Common myeloid progenitor, CD34-positive (primary cell): ENCODE data around the gene KCNH2. TPM values are rescaled to one million over a fixed set of nuclear protein-coding genes. Genes with fewer than 3 reads are reported as not detected.
"Not testable (repeated sequence)": the region's sequence is repeated elsewhere in the genome, so short reads cannot be mapped to it uniquely, and the experiment has no call there.

ENCODE experiments used
- CTCF ChIA-PET: fragments of 350-600 bp; sonication (Branson Sonifier 250); formaldehyde crosslinking; loops from one replicate; lab custom pipeline; 2021; ENCODE audit warnings: antibody characterized with exemption; lab: Charles Lee
- POLR2A ChIA-PET: fragments of 350-600 bp; sonication (Branson Sonifier 250); formaldehyde crosslinking; loops from one replicate; lab custom pipeline; 2021; ENCODE audit warnings: antibody characterized with exemption; lab: Charles Lee
- DNase-seq, 3 donors: peaks; one replicate each; pipeline versions ENCODE4 v3.0.0 to v3.0.0-alpha.2; 2013
- H3K27ac ChIP-seq, 2 experiments: 1 replicate in 1 of 2; 2 replicates in 1 of 2; pipeline ENCODE4 v1.7.0; 2013; ENCODE audit warnings: inconsistent platforms in 2 of 2, low read length in 2 of 2, mild to moderate bottlenecking in 2 of 2, low read depth in 1 of 2, moderate library complexity in 1 of 2; ENCODE audit not compliant: severe bottlenecking in 2 of 2, insufficient read depth in 1 of 2, poor library complexity in 1 of 2
- H3K27me3 ChIP-seq, 5 experiments: replicated peaks in 2 of 5; 1 replicate in 3 of 5; 2 replicates in 2 of 5; pipeline versions ENCODE4 v1.6.1 to v1.7.0; 2013; ENCODE audit warnings: low read length in 4 of 5, mild to moderate bottlenecking in 2 of 5, moderate library complexity in 2 of 5, inconsistent platforms in 1 of 5; ENCODE audit not compliant: insufficient read depth in 5 of 5, control insufficient read depth in 4 of 5
- H3K36me3 ChIP-seq, 4 experiments: 1 replicate in 2 of 4; 2 replicates in 2 of 4; pipeline versions ENCODE4 v1.6.1 to v1.7.0; 2013; ENCODE audit warnings: low read length in 3 of 4, control low read depth in 1 of 4, mild to moderate bottlenecking in 1 of 4; ENCODE audit not compliant: control insufficient read depth in 4 of 4, insufficient read depth in 4 of 4
- H3K4me1 ChIP-seq, 4 experiments: 1 replicate in 3 of 4; 2 replicates in 1 of 4; pipeline versions ENCODE4 v1.6.1 to v1.7.1; 2013; ENCODE audit warnings: low read length in 3 of 4, mild to moderate bottlenecking in 3 of 4, control low read depth in 1 of 4, inconsistent platforms in 1 of 4, moderate library complexity in 1 of 4; ENCODE audit not compliant: control insufficient read depth in 4 of 4, insufficient read depth in 4 of 4; ENCODE audit errors: control extremely low read depth in 1 of 4
- H3K4me3 ChIP-seq, 7 experiments: 1 replicate in 4 of 7; 2 replicates in 3 of 7; pipeline versions ENCODE4 v1.5.1 to v1.7.0; 2013; ENCODE audit warnings: mild to moderate bottlenecking in 7 of 7, low read length in 6 of 7, moderate library complexity in 6 of 7, inconsistent platforms in 2 of 7, low read depth in 2 of 7, control low read depth in 1 of 7; ENCODE audit not compliant: insufficient read depth in 4 of 7, control insufficient read depth in 1 of 7; ENCODE audit errors: extremely low read depth in 1 of 7
- H3K9me3 ChIP-seq, 5 experiments: 1 replicate in 4 of 5; 2 replicates in 1 of 5; pipeline versions ENCODE4 v1.6.1 to v1.7.1; 2013; ENCODE audit warnings: low read length in 4 of 5, mild to moderate bottlenecking in 2 of 5, inconsistent platforms in 1 of 5, low read depth in 1 of 5, moderate library complexity in 1 of 5; ENCODE audit not compliant: control insufficient read depth in 4 of 5, insufficient read depth in 2 of 5; ENCODE audit errors: control extremely low read depth in 1 of 5
- WGBS: methylation state at CpG from one replicate; pipeline ENCODE4 v1.1.5; 2013; ENCODE audit not compliant: insufficient coverage; 5-methylcytosine and 5-hydroxymethylcytosine counted together
- polyA plus RNA-seq: library from polyadenylated mRNA; unstranded; fragments of 120-200 nt; gene quantifications from one replicate; pipeline ENCODE4 v1.2.1, GENCODE V29; 2013

Gene KCNH2, protein sequence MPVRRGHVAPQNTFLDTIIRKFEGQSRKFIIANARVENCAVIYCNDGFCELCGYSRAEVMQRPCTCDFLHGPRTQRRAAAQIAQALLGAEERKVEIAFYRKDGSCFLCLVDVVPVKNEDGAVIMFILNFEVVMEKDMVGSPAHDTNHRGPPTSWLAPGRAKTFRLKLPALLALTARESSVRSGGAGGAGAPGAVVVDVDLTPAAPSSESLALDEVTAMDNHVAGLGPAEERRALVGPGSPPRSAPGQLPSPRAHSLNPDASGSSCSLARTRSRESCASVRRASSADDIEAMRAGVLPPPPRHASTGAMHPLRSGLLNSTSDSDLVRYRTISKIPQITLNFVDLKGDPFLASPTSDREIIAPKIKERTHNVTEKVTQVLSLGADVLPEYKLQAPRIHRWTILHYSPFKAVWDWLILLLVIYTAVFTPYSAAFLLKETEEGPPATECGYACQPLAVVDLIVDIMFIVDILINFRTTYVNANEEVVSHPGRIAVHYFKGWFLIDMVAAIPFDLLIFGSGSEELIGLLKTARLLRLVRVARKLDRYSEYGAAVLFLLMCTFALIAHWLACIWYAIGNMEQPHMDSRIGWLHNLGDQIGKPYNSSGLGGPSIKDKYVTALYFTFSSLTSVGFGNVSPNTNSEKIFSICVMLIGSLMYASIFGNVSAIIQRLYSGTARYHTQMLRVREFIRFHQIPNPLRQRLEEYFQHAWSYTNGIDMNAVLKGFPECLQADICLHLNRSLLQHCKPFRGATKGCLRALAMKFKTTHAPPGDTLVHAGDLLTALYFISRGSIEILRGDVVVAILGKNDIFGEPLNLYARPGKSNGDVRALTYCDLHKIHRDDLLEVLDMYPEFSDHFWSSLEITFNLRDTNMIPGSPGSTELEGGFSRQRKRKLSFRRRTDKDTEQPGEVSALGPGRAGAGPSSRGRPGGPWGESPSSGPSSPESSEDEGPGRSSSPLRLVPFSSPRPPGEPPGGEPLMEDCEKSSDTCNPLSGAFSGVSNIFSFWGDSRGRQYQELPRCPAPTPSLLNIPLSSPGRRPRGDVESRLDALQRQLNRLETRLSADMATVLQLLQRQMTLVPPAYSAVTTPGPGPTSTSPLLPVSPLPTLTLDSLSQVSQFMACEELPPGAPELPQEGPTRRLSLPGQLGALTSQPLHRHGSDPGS
- polyA plus RNA-seq: 18.8 TPM

DNA sequence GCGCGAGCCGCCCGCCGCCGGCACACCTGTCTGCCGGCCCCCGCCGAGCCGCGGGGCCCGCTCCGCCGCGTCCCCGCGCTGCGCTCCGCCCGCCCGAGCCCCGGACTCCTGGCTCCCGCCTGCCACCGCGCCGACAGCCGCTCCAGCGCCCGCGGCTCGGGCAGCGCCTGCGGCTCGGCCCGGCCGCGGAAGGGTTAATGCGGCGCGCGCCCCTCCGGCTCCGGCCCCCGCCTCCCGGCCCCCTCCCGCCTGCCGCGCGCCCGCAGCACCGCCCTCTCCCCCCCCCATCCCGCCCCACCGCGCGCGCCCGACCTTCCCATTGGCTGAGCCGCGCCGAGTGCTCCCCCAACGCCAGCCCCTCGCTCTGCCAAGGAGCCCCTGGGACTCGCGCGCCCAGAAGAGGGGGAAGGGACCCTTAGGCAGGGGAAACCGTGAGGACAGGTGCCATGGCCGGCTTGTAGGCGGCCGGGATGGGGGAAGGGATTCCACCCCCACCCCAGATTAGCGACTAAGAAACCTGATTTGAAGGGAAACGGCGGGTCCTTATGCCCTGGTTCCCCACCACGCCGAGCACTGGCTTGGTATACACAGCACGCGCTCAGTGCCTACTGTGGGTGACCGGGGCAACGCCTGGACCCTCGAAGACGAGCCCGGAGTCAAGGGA lies at the start of gene KCNH2:
Gene KCNH2, minus strand, starts transcription at position 196 of the 664 bp plus-strand sequence. CDS start 408 bp downstream, outside the sequence.
- no peak within 1 kb of the TSS for H3K27ac ChIP-seq
- CTCF ChIA-PET: interaction anchor here (0.9 to 9.6 kb wide), 6 partner anchors 7 to 133 kb away, joined by 3 to 215 read pairs (median 6); no protein-coding TSS in a partner anchor
- H3K9me3 ChIP-seq: no peaks in the 10 kb centered on the region
- no peaks in the 10 kb centered on the region for H3K36me3 ChIP-seq
- peaks cover 0 to 93% (median 44%) of the 10 kb centered on the region in 5 experiments for H3K27me3 ChIP-seq
- H3K4me1 ChIP-seq: peaks cover 0 to 38% (median 28%) of the 10 kb centered on the region in 4 experiments
- 3% methylated on average over 29 of the region's 81 CpGs for whole genome bisulfite sequencing
- POLR2A ChIA-PET: interaction anchor here (0.7 kb wide), 1 partner anchor 66 kb away, joined by 4 read pairs; no protein-coding TSS in a partner anchor
- DNase-seq: peak in 2 of 3 donors; percentile 37 to 46
- peak within 1 kb of the TSS in 4 of 7 experiments; percentile 19 to 59 (median 39) for H3K4me3 ChIP-seq

DNA sequence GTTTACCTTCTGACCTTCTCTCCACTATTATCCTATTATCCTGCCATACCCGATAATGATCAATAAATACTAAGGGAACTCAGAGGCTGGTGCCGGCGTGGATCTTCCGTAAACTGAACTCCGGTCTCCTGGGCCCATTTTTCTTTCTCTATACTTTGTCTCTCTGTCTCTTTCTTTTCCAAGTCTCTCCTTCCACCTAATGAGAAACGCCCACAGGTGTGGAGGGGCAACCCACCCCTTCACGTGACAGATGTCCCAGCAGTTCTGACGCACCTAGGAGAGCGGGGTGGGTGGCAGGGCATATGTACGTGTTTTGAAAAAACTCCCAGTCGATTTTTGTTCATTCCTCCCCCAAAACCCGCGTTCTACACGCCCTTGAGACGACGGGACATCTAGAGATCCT lies 49.6 kb upstream of the KCNH2 start:
- POLR2A ChIA-PET: interaction anchor here (1.1 to 1.5 kb wide), 5 partner anchors 10 to 56 kb away, joined by 3 to 7 read pairs (median 4); partner anchors contain the start of genes FASTK and TMUB1
- Histone ChIP-seq H3K4me1 (peaks cover 7 to 18% (median 14%) of the 10 kb centered on the region in 4 experiments), H3K27ac (peak overlapping the region; percentile 47 to 89), H3K4me3 (peak overlapping the region; percentile 72 to 90 (median 84))
- not testable (repeated sequence) for H3K27me3 ChIP-seq, DNase-seq, H3K36me3 ChIP-seq, H3K9me3 ChIP-seq
- 4% methylated on average over 14 of the region's 16 CpGs for WGBS
- CTCF ChIA-PET: interaction anchor here (0.9 to 5.9 kb wide), 8 partner anchors 9 to 83 kb away, joined by 3 to 39 read pairs (median 6); partner anchors contain the start of gene SLC4A2

DNA sequence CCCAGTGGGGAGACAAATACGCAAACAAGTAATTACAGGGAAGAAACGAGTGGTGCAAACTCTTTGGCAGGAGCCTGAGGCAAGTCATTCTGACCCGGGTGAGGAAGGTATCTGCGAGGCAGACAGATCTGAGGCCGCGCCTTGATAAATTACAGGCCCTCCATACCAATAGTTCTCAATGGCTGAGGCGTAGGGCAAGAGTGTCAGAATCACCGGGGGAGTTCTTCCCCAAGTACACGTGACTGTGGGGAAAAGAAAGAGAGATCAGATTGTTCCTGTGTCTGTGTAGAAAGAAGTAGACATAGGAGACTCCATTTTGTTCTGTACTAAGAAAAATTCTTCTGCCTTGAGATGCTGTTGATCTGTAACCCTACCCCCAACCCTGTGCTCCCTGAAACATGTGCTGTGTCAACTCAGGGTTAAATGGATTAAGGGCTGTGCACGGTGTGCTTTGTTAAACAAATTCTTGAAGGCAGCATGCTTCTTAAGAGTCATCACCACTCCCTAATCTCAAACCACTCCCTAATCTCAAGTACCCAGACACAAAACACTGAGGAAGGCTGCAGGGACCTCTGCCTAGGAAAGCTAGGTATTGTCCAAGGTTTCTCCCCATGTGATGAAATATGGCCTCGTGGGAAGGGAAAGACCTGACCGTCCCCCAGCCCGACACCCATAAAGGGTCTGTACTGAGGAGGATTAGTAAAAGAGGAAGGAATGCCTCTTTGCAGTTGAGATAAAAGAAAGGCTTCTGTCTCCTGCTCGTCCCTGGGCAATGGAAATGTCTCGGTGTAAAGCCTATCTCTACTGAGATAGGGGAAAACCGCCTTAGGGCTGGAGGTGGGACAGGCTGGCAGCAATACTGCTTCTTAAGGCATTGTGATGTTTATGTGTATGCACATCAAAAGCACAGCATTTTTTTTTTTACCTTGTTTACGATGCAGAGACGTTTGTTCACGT lies 48.9 kb upstream of the KCNH2 start:
- DNase-seq: peak in 1 of 3 donors; percentile 63
- peaks cover 7 to 18% (median 14%) of the 10 kb centered on the region in 4 experiments for H3K4me1 ChIP-seq
- H3K36me3 ChIP-seq, H3K27me3 ChIP-seq, H3K9me3 ChIP-seq: not testable (repeated sequence)
- peak overlapping the region in 1 of 2 experiments; percentile 89 for H3K27ac ChIP-seq
- 54% methylated on average over 11 of the region's 19 CpGs for WGBS
- ChIA-PET POLR2A (interaction anchor here (1.2 to 1.5 kb wide), 2 partner anchors 9 to 12 kb away, joined by 4 to 7 read pairs; no protein-coding TSS in a partner anchor), CTCF (interaction anchor here (1.2 to 6.9 kb wide), 5 partner anchors 9 to 84 kb away, joined by 3 to 61 read pairs (median 8); no protein-coding TSS in a partner anchor)
- peak overlapping the region in 5 of 7 experiments; percentile 72 to 90 (median 87) for H3K4me3 ChIP-seq

DNA sequence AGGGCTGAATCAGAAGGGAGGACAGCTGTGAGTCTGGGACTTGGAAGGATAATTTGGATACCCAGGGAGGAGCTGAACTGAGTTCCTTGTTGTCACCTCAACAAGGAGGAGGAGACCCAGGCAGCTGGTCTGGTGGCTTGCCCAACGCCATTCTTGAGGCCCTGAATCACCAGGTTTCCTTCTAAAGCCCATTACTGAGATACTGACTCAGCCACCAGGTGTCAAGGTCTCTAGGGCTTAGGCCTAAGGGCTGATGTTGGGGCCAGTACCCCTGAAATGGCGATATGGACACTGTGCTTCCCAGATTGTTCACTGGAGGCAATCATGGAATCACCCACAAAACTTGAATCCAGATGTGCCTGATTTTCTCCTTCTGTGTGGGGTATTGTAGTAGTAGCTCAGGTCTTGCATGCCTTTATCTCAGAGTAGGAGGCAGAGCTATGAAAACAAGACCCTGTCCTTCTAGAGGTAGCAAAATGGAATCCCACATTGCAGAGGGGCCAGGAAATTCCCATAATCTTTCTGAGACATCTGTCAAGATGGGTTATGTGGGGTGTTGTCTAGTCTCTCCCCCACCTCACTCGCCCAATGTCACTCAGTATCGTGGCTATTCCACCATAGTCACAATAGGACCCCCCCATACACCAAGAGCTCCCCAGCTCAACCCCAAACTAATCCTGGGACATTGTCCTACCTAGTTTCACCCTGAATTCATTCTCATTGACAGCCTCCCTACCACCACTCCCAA lies 48.0 kb upstream of the KCNH2 start:
- DNase-seq: no peak
- Histone ChIP-seq H3K4me3 (no peak overlapping the region), H3K27ac (peak overlapping the region in 1 of 2 experiments; percentile 10), H3K36me3 (peaks cover 0 to under 1% (median 0%) of the 10 kb centered on the region in 4 experiments), H3K27me3 (peaks cover 0 to 8% (median 2%) of the 10 kb centered on the region in 5 experiments), H3K4me1 (peaks cover 7 to 18% (median 14%) of the 10 kb centered on the region in 4 experiments), H3K9me3 (no peaks in the 10 kb centered on the region)
- ChIA-PET POLR2A (no interaction called here), CTCF (interaction anchor here (1.0 to 6.9 kb wide), 4 partner anchors 8 to 47 kb away, joined by 3 to 61 read pairs (median 4); no protein-coding TSS in a partner anchor)
- 95% methylated on average over 2 of the region's 4 CpGs for WGBS

DNA sequence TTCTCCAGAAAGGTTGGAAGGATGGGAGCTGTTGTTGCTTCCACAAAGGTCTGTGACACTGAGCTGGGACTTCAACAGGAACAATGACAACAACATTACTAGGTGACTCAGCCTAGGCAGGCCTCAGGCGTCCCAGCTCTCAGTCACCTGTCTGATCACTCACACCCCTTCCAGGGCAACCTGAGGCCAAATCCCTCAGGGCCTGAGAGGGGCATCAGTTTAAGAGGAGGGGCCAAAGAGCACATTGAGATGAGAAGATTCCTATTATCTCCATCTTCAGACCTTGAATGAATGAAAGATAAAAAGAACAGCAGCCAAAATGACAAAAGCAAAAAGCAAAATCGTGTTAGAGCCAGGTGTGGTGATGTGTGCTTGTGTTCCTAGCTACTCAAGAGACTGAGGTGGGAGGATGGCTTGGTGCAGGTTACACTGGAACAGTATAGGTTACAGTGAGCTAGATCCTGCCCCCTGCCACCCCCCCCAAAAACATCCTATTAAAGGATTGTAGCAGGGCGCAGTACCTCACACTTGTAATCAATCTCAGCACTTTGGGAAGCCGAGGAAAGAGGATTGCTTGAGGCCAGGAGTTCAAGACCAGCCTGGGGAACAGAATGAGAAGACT lies 46.4 kb upstream of the KCNH2 start, which contains the start of gene ATG9B:
Gene ATG9B, minus strand, starts transcription at position 60 of the 622 bp plus-strand sequence. CDS start 71 bp downstream, outside the sequence.
- POLR2A ChIA-PET: no interaction called here
- WGBS: 82% methylated on average over 3 of the region's 4 CpGs

More for the DNA sequence above, 46.4 kb upstream of the KCNH2 start, which contains the start of gene ATG9B:
- H3K4me1 ChIP-seq: peaks cover 7 to 18% (median 14%) of the 10 kb centered on the region in 4 experiments
- no peak for DNase-seq
- no peaks in the 10 kb centered on the region for H3K36me3 ChIP-seq
- H3K9me3 ChIP-seq: no peaks in the 10 kb centered on the region
- H3K4me3 ChIP-seq: no peak within 1 kb of the TSS
- CTCF ChIA-PET: interaction anchor here (0.7 to 6.9 kb wide), 5 partner anchors 10 to 86 kb away, joined by 3 to 61 read pairs (median 4); no protein-coding TSS in a partner anchor
- H3K27me3 ChIP-seq: peaks cover 5 to 23% (median 12%) of the 10 kb centered on the region in 5 experiments
- no peak within 1 kb of the TSS for H3K27ac ChIP-seq
